LoVo (cell line): ENCODE results near the gene PRPH2.
"Not testable (repeated sequence)": the region's sequence is repeated elsewhere in the genome, so short reads cannot be mapped to it uniquely, and the experiment has no call there.

ENCODE experiments used
- DNase-seq: peaks from one replicate; pipeline ENCODE4 v3.0.0-alpha.2; 2016; ENCODE audit warnings: low spot score

Gene PRPH2

GRCh38 chr6:42742116-42742894 is 19.9 kb upstream of the PRPH2 start:
- no peak for DNase-seq

- no peak for DNase-seq
These were observed 18.3 kb upstream of the PRPH2 start for GRCh38 chr6:42740725-42741124.

GRCh38 chr6:42735976-42736375 is 13.6 kb upstream of the PRPH2 start:
- DNase-seq: no peak

- DNase-seq: not testable (repeated sequence)
These were observed 11.6 kb upstream of the PRPH2 start for GRCh38 chr6:42733867-42734481.

- DNase-seq: no peak
These were observed 7.3 kb upstream of the PRPH2 start for GRCh38 chr6:42729731-42730130.

- no peak for DNase-seq
These were observed 5.2 kb upstream of the PRPH2 start for GRCh38 chr6:42727627-42728026.

- no peak for DNase-seq
These were observed 4.8 kb upstream of the PRPH2 start for GRCh38 chr6:42727087-42727611.

GRCh38 chr6:42726485-42727086 is 4.2 kb upstream of the PRPH2 start:
- peak; percentile 83 for DNase-seq

- DNase-seq: no peak
These were observed 3.6 kb upstream of the PRPH2 start for GRCh38 chr6:42726026-42726425.

GRCh38 chr6:42724825-42725224 is 2.4 kb upstream of the PRPH2 start:
- DNase-seq: no peak

- no peak for DNase-seq
These were observed 1.7 kb downstream of the PRPH2 start for GRCh38 chr6:42720739-42721138.

GRCh38 chr6:42715871-42716270 is 6.5 kb downstream of the PRPH2 start:
- no peak for DNase-seq

- no peak for DNase-seq
These were observed 8.2 kb downstream of the PRPH2 start for GRCh38 chr6:42714098-42714761.

- no peak for DNase-seq
These were observed 10.5 kb downstream of the PRPH2 start for GRCh38 chr6:42711930-42712329.

- DNase-seq: no peak
These were observed 12.1 kb downstream of the PRPH2 start for GRCh38 chr6:42710316-42710715.

GRCh38 chr6:42709871-42710270 is 12.5 kb downstream of the PRPH2 start:
- DNase-seq: no peak

GRCh38 chr6:42708096-42708495 is 14.3 kb downstream of the PRPH2 start:
- DNase-seq: no peak

GRCh38 chr6:42707595-42707994 is 14.8 kb downstream of the PRPH2 start:
- no peak for DNase-seq

- DNase-seq: no peak
These were observed 17.4 kb downstream of the PRPH2 start for GRCh38 chr6:42704937-42705374.

- DNase-seq: no peak
These were observed 18.0 kb downstream of the PRPH2 start for GRCh38 chr6:42704251-42704936.

GRCh38 chr6:42702786-42703185 is 19.6 kb downstream of the PRPH2 start:
- not testable (repeated sequence) for DNase-seq

- DNase-seq: no peak
These were observed 20.2 kb downstream of the PRPH2 start for GRCh38 chr6:42702200-42702599.
